Stimulated activated CD4-positive, alpha-beta T cell treated with anti-CD3 and anti-CD28 coated beads, Interleukin-12 subunit alpha, Interleukin-12 subunit beta, amount 100 ng/mL, for 4 hours (primary cell): ENCODE data around the gene EPHA5.

Source experiments
- DNase-seq: peaks from one replicate; pipeline ENCODE4 v3.0.0-alpha.2; 2020

The EPHA5 gene

DNA sequence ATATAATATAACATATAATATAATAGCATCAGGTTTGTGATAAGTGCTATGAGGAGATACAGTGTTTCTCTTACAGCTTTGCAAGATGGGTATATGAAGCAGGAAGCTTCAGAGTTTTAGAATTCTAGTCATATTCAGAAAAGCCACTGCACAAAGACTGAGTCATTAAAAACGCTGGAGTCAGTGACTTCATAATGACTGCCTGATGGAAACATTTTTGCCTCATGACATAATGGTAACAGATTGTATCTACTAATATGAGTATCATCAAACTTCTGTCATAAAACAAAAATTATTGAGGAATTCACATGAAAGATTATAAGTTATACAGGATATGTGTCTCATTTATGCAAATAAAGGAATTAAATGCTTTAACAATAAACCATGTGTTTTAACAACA, 46.8 kb downstream of the EPHA5 start:
- no peak for DNase-seq

DNA sequence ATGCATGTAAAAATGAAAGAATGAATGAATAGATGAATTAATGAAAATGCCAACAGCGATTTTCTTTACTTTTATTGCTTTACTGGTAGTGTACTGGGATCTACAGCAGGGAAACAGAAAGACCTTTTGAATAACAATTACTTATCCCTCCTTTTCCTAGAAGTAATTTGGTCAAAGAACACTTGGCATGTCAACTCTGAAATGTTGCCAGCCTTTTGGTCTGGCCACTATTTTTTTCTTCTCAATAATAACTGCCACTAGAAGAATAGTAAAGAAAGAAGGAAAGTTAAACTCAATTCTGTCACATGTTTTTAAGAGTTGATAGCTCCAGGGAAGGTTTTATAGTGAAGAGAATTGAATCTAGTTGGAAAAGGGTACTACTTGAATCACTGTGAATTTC, 52.9 kb downstream of the EPHA5 start:
- DNase-seq: no peak

DNA sequence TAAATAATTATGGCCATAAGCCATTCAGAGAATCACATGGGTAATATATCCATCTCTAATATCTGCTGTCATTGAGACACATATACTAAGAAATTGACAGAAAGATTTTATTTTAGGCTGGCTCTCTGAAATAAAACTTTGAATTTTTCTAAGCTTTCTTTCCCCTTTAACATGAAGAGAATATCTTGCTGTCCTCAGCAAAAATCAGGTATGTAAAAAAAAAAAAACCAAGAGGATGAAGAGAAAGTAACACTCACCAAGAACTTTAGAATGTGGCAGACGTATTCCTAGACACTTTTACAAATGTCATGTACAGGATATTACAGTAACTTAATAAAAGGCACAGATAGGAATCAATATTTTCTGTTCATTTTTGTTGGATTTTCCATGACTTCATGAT, 65.8 kb downstream of the EPHA5 start:
- DNase-seq: no peak

DNA sequence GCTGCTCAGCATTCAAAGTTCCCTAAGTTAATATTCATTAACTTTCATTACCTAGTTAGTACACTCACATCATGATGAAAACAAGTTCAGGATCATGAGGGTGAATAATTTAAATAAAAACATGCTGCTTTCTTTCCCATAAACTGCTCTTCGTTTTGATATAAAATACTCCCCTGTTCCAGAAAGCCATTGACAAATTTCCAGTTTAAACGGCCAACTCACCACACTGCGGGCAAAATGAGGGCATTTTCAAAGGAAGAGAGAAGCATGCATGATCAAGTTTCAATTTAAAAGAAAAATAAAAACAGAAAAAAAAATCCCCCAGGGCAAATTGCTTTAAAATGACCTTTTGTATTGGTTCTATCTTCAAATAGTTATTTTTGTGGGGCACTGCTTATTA, 69.6 kb downstream of the EPHA5 start:
- no peak for DNase-seq

DNA sequence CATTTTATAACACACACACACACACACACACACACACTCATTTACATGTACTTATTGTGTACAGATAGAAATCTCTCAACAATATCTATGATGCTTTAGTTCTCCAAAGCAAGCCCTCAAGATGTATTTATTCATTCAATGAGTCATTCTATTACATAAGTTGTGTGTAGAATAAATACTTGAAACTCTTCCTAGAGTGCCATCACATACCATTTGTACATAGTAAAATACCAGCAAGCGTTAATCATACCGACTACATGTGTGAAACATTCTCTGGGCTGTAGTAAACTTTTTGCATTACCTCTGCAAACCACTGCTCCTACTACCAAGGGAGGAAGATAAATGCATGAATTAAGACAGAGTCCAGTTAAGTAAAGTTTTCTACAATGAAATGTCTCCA, 70.9 kb downstream of the EPHA5 start:
- no peak for DNase-seq

DNA sequence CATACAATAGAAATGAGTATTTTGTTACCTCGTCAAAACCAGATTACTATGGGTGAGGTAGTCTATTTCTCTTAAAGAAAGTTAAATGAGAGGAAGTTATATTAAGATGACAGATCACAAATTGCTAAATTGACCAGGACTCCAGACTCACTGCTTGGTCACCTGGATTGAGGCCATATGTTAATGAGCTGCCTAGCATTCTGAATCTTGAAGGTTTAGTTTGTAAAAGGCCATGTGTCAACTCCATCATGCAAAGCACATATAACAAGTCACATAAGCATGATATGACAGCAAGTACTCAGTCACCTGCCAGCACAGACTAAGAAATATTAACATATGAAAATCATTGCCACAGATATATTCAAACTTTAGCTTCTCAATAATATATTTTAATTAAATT, 72.6 kb downstream of the EPHA5 start:
- no peak for DNase-seq

DNA sequence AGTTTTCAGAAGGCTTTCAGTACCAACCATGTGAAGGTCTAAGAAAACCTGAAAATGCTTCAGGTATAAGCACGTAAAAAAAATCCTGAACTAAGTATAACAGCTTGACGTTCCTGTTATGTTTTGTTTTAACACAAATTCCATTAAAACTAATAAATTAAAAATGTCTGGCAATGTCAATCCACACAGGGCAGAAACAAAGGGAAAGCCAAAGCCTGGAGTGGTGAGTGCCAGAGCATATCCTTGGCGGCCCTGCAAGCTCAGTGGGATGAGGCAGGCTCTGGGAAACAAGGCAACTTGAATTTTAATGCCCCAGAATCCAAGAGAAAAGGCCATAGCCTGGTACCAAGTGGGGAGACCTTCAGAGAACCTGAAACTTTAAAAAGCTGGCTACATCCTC, 78.2 kb downstream of the EPHA5 start:
- no peak for DNase-seq

DNA sequence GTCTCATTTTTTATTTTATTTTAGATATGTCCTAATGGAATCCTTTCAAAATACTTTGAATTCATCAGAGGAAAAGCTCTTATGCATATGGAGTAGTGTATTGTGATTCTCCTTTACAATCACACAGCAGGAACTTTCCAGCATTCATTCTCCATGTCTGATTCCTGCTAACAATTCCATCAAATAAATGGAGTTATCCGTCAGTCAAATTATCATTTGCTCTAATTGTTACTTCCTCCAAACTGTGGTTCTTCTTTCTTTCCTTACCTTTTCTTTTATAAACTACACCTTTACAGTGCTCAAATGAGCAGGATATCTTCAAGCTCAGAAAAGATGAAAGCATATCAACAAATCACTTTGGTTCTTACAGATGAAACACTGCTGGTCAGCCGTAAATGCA, 80.4 kb downstream of the EPHA5 start:
- DNase-seq: no peak

DNA sequence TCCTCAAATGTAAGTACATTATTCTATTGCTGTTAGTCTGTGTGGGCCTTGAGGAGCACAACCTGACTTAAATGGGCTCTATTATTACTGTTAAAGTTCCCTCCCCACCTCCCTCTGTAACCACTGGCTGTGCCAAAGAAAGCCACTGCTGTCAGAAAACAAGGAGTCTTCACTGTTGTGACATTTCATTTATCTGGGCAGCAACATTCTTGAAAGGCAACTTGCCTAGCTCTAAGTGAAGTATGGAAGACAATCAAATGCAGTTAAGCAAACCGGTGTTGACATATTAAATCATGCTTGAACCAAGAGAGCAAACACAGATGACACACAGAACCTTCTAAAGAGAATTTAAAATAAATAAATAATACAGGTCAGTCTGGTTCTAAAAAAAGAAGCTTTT, 81.0 kb downstream of the EPHA5 start:
- DNase-seq: no peak

DNA sequence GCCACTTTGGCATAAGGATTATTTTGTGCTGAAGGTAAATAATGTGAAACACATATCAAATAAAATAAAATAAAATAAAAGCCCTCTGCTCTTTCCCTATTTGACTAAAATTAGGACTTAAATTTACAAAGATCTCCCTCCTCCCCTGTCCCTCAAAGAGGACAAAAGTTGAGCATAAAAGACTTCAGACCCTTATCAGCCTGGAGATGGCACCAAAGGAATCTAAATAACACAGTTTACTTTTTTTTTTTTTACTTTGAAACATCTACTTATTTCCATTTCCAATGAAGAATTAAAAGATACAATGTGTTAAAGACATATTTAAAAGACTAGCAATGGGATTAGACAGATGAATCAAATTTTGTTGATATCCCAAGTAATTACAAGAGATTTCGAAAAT, 89.7 kb downstream of the EPHA5 start:
- no peak for DNase-seq

DNA sequence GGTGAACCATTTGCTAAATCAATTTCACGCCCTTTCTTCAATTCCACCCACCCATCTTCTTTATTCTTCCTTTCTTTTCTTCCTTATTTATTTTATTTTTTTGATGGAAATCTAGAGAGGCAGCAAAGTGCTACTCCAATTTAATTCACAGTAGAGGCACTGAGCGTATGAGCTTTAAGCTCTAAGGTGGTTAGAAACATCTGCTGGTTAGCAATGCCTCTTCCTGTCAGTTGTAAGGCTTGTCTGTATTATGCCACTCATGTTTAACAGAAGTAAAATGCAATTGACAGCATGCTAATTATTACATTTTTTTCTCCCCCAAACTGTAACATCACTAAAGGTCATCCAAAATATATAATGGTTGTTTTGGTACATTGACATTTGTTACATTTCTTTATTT, 103.8 kb downstream of the EPHA5 start:
- DNase-seq: no peak

DNA sequence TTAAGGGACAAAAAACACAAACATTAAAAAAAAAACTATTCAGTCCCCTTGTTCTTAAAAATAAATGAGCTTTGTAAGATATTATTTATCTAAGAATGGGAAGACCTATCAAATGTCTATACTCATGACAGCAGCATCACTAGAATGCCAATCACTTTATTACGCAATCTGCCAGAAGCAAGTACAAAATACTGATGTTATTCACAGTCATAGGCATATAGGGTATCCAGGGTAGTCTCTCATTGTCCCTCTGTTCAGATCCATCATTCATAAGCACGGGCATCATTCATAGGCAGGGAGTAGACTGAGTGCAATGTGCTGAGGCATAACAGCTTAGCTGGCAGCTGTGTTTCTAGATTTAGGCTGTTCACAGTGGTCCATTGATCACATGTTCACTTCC, 109.1 kb downstream of the EPHA5 start:
- DNase-seq: no peak

DNA sequence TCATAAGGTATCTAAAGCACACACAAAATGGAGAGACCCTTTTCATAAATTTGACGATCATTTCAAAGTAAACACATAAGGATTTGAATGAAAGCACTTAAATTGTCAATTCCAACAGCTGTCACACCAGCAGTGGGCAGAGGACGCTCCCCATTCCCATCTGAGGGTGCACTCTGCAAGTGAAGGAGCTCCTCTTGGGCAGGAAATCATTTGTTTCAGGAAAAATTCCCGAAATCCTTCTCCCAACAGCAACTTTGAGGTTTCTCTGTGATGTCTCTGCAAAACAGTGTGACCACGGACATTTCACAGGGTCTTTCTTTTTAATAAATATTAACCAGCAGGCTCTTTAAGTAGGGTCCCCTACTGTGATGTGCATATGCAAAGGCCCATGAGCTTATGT, 111.0 kb downstream of the EPHA5 start:
- DNase-seq: no peak

DNA sequence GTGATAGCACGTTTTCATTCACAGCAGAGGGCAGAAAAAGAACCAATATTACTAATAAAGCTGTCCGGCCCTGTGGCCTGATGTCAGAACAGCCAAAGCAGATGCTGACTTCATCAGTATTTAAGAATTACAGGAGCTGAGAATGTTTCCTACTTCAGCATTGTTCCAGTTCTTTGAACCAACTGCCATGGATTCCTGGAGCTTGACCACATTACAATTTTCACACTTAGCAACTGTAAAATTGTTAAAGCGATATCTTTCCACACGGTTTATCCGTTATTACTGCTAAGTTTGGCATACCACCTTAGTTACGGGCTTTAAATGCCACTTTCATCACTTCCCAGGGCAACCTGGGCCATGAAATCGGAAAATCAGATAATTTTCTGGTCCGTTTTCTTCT, 118.2 kb downstream of the EPHA5 start:
- DNase-seq: no peak

DNA sequence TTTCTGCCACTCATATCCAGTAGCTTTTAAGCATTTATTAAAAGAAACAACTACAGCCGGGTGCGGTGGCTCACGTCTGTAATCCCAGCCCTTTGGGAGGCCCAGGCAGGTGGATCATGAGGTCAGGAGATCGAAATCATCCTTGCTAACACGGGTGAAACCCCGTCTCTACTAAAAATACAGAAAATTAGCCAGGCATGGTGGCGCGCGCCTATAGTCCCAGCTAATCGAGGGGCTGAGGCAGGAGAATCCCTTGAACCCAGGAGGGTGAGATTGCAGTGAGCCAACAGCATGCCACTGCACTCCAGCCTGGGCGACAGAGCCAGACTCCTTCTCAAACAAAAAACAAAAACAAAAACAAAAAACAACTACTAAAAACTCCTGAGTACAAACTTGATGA, 119.8 kb downstream of the EPHA5 start:
- DNase-seq: no peak

DNA sequence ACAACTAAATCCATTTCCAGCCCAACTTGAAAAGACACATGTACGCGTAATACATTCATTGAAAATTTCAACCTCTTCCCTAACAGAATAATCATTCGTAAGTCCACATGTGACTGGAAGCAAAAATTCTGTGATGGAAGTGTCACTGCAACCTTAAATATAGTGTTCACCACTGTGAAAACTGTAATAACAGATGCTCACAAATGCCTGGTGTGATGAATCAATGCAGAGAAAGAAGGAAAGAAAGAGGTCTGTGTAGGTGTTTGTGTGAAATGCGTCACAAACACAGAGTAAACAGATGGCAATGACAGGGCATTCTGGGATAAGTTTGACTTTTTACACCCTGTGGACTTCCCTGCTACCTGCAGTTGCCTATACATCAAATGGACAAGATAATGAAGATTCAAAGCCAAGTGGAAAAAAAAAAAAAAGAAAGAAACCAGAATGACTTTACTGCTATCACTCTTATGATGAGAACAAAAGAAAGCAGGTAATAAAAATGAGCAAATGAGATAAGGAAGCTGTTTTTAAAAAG, 123.3 kb downstream of the EPHA5 start:
- no peak for DNase-seq

DNA sequence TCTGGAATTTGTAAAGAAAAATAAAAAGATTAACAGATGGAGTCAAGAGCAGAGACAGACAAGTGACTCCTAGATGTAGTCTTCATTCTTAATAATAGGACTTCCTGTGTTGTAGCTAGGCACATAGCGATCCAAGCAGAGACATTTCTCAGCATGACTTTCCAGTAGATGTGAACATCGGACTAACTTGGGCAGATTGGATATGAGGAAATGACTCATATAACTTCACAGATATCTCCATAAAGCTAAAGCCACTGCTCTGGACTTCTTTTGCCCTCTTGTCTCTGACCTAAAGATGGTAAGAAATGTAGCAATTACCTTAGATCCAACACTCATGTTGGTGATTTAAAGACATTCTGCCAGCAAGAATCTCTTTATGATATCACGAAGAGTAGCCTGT, 131.7 kb downstream of the EPHA5 start:
- no peak for DNase-seq

DNA sequence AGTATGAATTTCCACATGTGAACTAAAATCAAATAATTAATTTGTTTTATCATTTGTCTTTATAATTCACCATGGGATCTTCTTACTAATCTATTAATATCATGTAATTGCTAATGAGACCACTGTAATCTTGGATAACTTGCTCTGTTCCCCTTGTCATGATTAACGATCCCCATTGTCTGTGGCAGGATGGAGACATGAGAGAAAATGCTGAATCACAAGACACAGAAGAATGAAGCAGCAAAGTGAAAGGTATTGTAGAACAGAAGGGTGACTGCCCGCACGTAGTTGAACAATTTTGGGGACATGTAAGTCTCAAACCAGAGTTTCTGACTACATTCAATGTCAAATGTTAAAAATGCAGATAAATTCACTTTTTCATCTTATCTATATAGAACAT, 135.2 kb downstream of the EPHA5 start:
- DNase-seq: no peak

DNA sequence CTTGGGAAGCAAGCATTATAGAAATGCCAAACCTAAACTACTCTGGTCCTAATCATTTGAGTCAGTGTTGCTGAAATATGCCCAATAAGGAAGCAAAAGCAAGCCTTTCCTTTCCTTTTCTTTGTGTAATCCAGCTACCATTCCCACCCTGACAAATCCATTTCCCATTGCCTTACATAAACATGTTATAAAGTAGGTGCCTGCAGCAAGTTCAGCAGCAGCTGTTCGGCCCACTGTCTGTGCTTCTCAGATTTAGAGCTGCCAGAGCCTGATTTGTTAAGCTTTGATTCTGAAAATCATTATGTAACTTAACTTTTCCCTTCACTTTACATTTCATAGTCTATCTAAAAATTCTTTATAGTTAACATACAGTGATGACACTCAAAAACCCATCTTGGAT, 148.6 kb downstream of the EPHA5 start:
- DNase-seq: no peak

DNA sequence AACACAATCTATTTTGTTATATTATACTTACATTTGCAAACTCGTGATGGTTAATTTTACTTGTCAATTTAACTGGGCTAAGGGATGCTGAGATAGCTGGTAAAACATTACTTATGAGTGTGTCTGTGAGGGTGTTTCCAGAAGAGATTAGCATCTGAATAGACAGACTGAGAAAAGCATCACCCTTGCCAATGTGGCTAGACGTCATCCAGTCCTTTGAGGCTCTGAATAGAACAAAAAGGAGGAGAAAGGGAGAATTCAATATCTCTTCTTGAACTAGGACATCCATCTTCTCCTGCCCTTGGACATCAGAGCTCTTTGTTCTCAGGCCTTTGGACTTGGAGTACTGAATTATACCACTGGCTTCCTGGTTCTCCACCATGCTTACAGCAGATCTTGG, 154.6 kb downstream of the EPHA5 start:
- no peak for DNase-seq

DNA sequence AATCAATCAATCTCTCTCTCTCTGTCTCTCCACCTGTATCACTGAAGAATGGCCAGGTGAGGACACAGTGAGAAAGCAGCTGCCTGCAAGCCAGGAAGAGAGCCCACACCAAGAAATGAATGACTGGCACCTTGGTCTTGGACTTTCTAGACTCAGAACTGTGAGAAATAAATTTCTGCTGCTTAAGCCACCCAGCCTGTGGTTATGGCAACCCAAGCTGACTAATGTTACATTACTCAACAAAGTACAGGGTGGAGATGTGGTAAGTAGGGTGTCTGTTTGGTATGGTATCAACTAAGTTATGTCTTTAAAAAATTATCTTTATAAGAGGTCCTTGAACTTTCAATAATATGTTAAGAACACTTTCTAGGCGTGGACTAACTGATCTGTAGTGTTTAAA, 159.3 kb downstream of the EPHA5 start:
- DNase-seq: no peak

DNA sequence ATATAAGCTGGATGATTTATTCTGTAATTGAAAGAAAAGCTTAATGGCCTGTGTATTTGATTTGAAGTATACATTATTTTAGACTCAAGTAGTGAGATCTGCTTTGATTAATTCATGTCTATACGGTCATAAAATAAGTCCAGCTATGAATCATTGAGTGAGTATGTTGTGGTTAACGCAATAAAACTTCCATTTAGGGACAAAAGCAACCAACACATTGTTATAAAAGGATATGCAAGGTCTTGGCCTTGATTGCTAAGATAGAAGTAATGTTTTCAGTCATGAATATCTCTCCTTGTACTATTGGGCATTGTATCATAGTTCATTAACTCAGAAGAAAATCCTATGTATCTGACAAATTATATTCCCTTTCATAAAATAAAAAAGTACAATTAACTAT, 162.1 kb downstream of the EPHA5 start:
- DNase-seq: no peak

DNA sequence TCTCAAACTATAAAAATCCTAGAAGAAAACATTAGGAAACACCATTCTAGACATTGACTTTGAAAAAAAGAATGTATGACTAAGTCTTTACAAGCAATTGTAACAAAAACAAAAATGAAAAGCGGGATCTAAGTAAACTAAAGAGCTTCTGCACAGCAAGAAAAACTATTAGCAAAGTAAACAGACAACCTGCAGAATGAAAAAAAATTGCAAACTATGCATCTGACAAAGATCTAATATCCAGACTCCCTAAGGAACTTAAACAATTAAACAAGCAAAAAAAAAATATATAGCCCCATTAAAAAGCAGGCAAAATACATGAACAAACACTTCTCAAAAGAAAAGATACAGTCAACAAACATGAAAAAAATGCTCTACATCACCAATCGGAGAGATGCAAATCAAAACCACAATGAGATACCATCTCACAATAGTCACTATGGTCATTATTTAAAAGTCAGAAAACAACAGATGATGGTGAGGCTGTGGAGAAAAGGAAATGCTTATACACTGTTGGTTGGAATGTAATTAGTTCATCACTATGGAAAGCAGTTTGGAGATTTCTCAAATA, 168.1 kb downstream of the EPHA5 start:
- DNase-seq: no peak

DNA sequence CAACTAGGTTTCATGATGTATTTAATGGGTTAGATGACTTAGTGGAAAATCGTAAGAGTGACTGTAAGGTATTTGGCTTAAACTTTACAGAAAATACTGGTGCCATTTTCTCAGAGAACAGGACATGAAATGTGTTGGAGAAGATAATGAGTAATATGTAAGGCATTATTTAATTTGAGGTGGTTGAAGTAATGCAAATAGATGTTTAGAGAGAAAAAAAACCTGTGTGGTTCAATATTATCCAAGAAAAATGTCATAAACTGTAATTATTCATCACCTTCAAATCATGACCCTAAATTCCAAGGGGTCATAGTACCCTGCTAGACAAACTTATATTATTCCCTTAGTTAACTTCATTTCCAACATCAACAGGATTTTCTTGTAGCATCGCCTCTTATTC, 171.7 kb downstream of the EPHA5 start:
- DNase-seq: no peak

DNA sequence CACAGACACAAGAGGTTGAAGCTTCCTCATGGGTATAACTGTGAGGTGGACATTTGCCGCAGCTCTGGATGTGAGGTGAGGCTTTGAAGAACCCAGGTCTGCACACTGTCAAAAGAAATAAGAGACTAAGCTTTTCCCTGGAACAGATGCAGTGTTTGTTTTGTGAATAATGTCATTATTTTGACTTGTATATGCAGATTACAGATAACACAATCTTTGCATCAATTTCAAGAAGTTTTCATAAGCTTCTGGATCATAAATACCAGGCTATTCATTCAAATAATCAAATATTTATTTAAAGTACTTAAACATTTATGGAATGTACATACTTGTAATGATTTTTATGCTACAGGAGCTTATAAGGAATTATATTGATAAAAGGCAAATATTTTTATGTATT, 174.8 kb downstream of the EPHA5 start:
- DNase-seq: no peak

DNA sequence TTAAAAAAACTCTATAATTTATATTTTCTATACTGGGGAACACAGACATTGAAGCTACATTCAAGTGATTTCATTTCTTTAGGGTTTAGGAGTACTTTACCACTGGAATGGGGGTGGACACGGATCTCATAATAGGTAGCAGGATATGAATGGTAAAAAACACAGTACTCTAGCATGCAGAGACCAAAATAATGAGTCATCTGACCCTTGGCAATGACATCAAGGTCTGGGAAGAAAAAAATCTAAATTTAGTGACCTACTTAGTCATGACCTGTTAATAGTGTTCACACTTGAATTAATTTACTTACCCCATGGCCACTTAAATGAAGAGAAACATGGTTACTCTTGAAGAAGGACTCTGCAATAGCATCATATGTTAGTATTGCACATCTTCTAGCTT, 187.9 kb downstream of the EPHA5 start:
- DNase-seq: no peak
